DOHH2 (cell line): ENCODE measurements around the gene RPTOR.

Source experiments
- CTCF ChIP-seq: fragments of 200-600 bp; sonication (generic); IDR thresholded peaks from one replicate; pipeline ENCODE4 v1.5.1; 2014; ENCODE audit warnings: antibody characterized with exemption, mild to moderate bottlenecking, low read depth, low read length; ENCODE audit not compliant: poor library complexity, severe bottlenecking
- EZH2phosphoT487 ChIP-seq: fragments of 200-600 bp; sonication (generic); IDR thresholded peaks from 2 replicates; pipeline ENCODE4 v1.6.1; 2017; ENCODE audit warnings: borderline replicate concordance, mild to moderate bottlenecking, antibody characterized with exemption, low read length, moderate library complexity, mixed read lengths

GRCh38 chr17:80984749-80985148 is 440.1 kb downstream of the RPTOR start:
- TF ChIP-seq CTCF (no peak), EZH2phosphoT487 (no peak)
